GM21526 (cell line): ENCODE data around the gene RALGPS1.

Source experiments
- ATAC-seq: cut with Tn5 transposase; IDR thresholded peaks from one replicate; pipeline ENCODE4 v1.9.1; 2021; ENCODE audit warnings: moderate library complexity; ENCODE audit not compliant: unreplicated experiment, low FRiP score

The RALGPS1 gene

GRCh38 chr9:127196826-127197145 lies 282.2 kb downstream of the RALGPS1 start:
- ATAC-seq: no peak

- no peak for ATAC-seq
Measured at GRCh38 chr9:127197186-127197860, 282.7 kb downstream of the RALGPS1 start.

GRCh38 chr9:127197861-127198430 lies 283.4 kb downstream of the RALGPS1 start:
- ATAC-seq: no peak

- ATAC-seq: no peak
Measured at GRCh38 chr9:127198587-127198986, 284.0 kb downstream of the RALGPS1 start.

- no peak for ATAC-seq
Measured at GRCh38 chr9:127199001-127199791, 284.6 kb downstream of the RALGPS1 start.

- ATAC-seq: no peak
Measured at GRCh38 chr9:127200106-127200862, 285.7 kb downstream of the RALGPS1 start.

GRCh38 chr9:127201071-127201541 lies 286.5 kb downstream of the RALGPS1 start:
- ATAC-seq: no peak

- ATAC-seq: no peak
Measured at GRCh38 chr9:127201731-127202130, 287.1 kb downstream of the RALGPS1 start.

- ATAC-seq: no peak
Measured at GRCh38 chr9:127202461-127203169, 288.0 kb downstream of the RALGPS1 start.

GRCh38 chr9:127203681-127204327 lies 289.2 kb downstream of the RALGPS1 start:
- no peak for ATAC-seq

- no peak for ATAC-seq
Measured at GRCh38 chr9:127204771-127205470, 290.3 kb downstream of the RALGPS1 start.

- ATAC-seq: no peak
Measured at GRCh38 chr9:127205952-127206351, 291.4 kb downstream of the RALGPS1 start.

- no peak for ATAC-seq
Measured at GRCh38 chr9:127206666-127207065, 292.1 kb downstream of the RALGPS1 start.

- ATAC-seq: no peak
Measured at GRCh38 chr9:127207734-127208410, 293.3 kb downstream of the RALGPS1 start.

GRCh38 chr9:127208416-127208815 lies 293.8 kb downstream of the RALGPS1 start:
- no peak for ATAC-seq

GRCh38 chr9:127209220-127209619 lies 294.6 kb downstream of the RALGPS1 start:
- no peak for ATAC-seq

- ATAC-seq: no peak
Measured at GRCh38 chr9:127209948-127210640, 295.5 kb downstream of the RALGPS1 start.
